Lower leg skin (tissue), 3 donors: ENCODE data around the gene CHTOP.

Experiments used
- POLR2A ChIP-seq, 2 donors: fragments of 450-650 bp; IDR thresholded peaks; one replicate each; pipeline ENCODE4 v1.6.1; 2016 to 2017; ENCODE audit warnings: antibody characterized with exemption in 2 of 2, mild to moderate bottlenecking in 1 of 2, moderate library complexity in 1 of 2
- TF ChIP-seq, protein P1 (sequence below), 3 donors: fragments of 450-650 bp; IDR thresholded peaks; one replicate each; pipeline ENCODE4 v1.5.1; 2016; ENCODE audit warnings: antibody characterized with exemption in 3 of 3, mild to moderate bottlenecking in 3 of 3, moderate library complexity in 2 of 3

DNA sequence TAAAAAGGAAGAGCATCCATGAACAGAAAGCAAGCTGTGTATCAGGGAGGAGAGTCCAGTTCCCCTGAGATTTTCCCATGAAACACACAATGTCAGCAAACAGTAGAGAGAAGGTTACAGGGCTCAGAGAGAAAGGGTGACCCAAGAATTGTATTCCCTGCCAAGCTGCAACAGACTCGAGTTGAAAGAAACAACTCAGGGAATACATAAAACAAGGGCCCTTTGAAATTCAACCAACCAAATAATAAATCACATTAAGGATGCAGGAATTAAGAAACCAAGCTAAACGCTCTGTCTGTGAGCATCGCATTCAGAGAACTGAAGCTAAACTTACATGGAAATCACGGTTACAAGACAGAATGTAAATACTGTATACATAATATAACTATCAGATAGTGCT lies 41.1 kb upstream of the CHTOP start:
- TF ChIP-seq POLR2A (IDR thresholded peaks at IDR 0.05) = no peak
- TF ChIP-seq, protein P1, sequence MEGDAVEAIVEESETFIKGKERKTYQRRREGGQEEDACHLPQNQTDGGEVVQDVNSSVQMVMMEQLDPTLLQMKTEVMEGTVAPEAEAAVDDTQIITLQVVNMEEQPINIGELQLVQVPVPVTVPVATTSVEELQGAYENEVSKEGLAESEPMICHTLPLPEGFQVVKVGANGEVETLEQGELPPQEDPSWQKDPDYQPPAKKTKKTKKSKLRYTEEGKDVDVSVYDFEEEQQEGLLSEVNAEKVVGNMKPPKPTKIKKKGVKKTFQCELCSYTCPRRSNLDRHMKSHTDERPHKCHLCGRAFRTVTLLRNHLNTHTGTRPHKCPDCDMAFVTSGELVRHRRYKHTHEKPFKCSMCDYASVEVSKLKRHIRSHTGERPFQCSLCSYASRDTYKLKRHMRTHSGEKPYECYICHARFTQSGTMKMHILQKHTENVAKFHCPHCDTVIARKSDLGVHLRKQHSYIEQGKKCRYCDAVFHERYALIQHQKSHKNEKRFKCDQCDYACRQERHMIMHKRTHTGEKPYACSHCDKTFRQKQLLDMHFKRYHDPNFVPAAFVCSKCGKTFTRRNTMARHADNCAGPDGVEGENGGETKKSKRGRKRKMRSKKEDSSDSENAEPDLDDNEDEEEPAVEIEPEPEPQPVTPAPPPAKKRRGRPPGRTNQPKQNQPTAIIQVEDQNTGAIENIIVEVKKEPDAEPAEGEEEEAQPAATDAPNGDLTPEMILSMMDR (IDR thresholded peaks at IDR 0.05) = no peak
